K562 (cell line): ENCODE data around the gene LACTBL1. TPM values are rescaled to one million over a fixed set of nuclear protein-coding genes. Genes with fewer than 3 reads are reported as not detected.

ENCODE experiments used
- ATAC-seq: fragments of 200-7000 bp; cut with Tn5 transposase; 3 replicates; pipeline ENCODE4 v1.9.1; 2020; ENCODE audit warnings: moderate library complexity
- BruUV-seq: library from RNA; stranded (reverse); fragments of 400-500 nt; replicated peaks from 2 replicates; lab custom pipeline; 2021; lab: Mats Ljungman, UMichigan
- CTCF ChIA-PET: fragments of 300-600 bp; formaldehyde crosslinking; extraction: SDS; loops from one replicate; lab custom pipeline; 2021; ENCODE audit warnings: low intra/inter-chr PET ratio; lab: Yijun Ruan, JAX
- POLR2A ChIA-PET: fragments of 300-600, 350-650 bp; sonication (Branson Sonifier 250); formaldehyde crosslinking; extraction: SDS; loops from one replicate; lab custom pipeline; 2021; ENCODE audit warnings: antibody characterized with exemption, inconsistent platforms; lab: Yijun Ruan, JAX
- DNase-seq, 4 experiments: peaks; one replicate each; pipeline versions ENCODE4 v3.0.0 to v3.0.0-alpha.2; 2011 to 2018; ENCODE audit warnings: low spot score in 3 of 4, mixed read lengths in 3 of 4; ENCODE audit errors: extremely low read depth in 1 of 4
- FAIRE-seq: peaks from 2 replicates; lab custom pipeline; 2011; peaks lifted over from hg19 to GRCh38; lab: Jason Lieb, UNC
- H2AFZ ChIP-seq: 2 replicates; pipeline ENCODE4 v1.6.0; 2011; ENCODE audit warnings: low read depth, low read length, control low read depth, inconsistent platforms
- H3K27ac ChIP-seq: fragments of 200-600 bp; 3 replicates; pipeline ENCODE4 v1.8.0; 2011; ENCODE audit warnings: low read depth, mild to moderate bottlenecking, control low read depth, inconsistent platforms, low read length, moderate library complexity, mixed read lengths; ENCODE audit errors: extremely low read depth
- H3K27me3 ChIP-seq, 2 experiments: fragments of 300-600 bp in 1 of 2; 2 replicates in 1 of 2; 3 replicates in 1 of 2; pipeline versions ENCODE4 v1.6.0 to v1.8.0; 2011; ENCODE audit warnings: inconsistent platforms in 2 of 2, low read length in 2 of 2, mild to moderate bottlenecking in 1 of 2, mixed read lengths in 1 of 2, moderate library complexity in 1 of 2; ENCODE audit not compliant: control insufficient read depth in 2 of 2, insufficient read depth in 2 of 2
- H3K36me3 ChIP-seq: fragments of 300-600 bp; 3 replicates; pipeline ENCODE4 v1.8.0; 2011; ENCODE audit warnings: mild to moderate bottlenecking, low read length, inconsistent platforms; ENCODE audit not compliant: control insufficient read depth, insufficient read depth
- H3K4me1 ChIP-seq, 2 experiments: fragments of 200-600 bp in 1 of 2; replicated peaks in 1 of 2; 2 replicates in 1 of 2; 3 replicates in 1 of 2; pipeline versions ENCODE4 v1.5.1 to v1.8.0; 2011; ENCODE audit warnings: inconsistent platforms in 2 of 2, low read length in 2 of 2, mild to moderate bottlenecking in 1 of 2, mixed read lengths in 1 of 2, moderate library complexity in 1 of 2; ENCODE audit not compliant: control insufficient read depth in 2 of 2, insufficient read depth in 2 of 2
- H3K4me2 ChIP-seq: 2 replicates; pipeline ENCODE4 v1.6.1; 2011; ENCODE audit warnings: low read length, control low read depth, inconsistent platforms, mixed read lengths; ENCODE audit not compliant: insufficient read depth
- H3K4me3 ChIP-seq: fragments of 200-600 bp; sonication (generic), shearing (Covaris generic); 2 replicates; pipeline ENCODE4 v1.5.1; 2016; ENCODE audit warnings: control low read depth, inconsistent platforms
- H3K79me2 ChIP-seq: fragments of 200-600 bp; 3 replicates; pipeline ENCODE4 v1.8.0; 2011; ENCODE audit warnings: low read length, inconsistent platforms; ENCODE audit not compliant: control insufficient read depth, insufficient read depth
- H3K9ac ChIP-seq, 2 experiments: 2 replicates each; pipeline versions ENCODE4 v1.6.0 to v1.6.1; 2011; ENCODE audit warnings: low read depth in 2 of 2, low read length in 2 of 2, control low read depth in 1 of 2, inconsistent platforms in 1 of 2, mild to moderate bottlenecking in 1 of 2, mixed read lengths in 1 of 2; ENCODE audit not compliant: insufficient read depth in 1 of 2
- H3K9me1 ChIP-seq: one replicate; pipeline ENCODE4 v1.6.0; 2011; ENCODE audit warnings: inconsistent platforms, mild to moderate bottlenecking, low read length, moderate library complexity; ENCODE audit not compliant: control insufficient read depth, insufficient read depth
- H3K9me3 ChIP-seq: replicated peaks from 2 replicates; pipeline ENCODE4 v1.5.1; 2011; ENCODE audit warnings: low read depth, low read length, inconsistent platforms; ENCODE audit not compliant: control insufficient read depth, insufficient read depth
- H4K20me1 ChIP-seq: replicated peaks from 2 replicates; pipeline ENCODE4 v1.6.1; 2011; ENCODE audit warnings: low read length, inconsistent platforms, mixed read lengths; ENCODE audit not compliant: control insufficient read depth, insufficient read depth
- ATF1 ChIP-seq, 2 experiments: fragments of 450-650 bp in 1 of 2; IDR thresholded peaks; 2 replicates each; pipeline ENCODE4 v1.6.1; 2016; ENCODE audit warnings: missing compliant biosample characterization in 1 of 2, missing genetic modification characterization in 1 of 2
- EP300 ChIP-seq: IDR thresholded peaks from 2 replicates; pipeline ENCODE4 v1.6.1; 2012; ENCODE audit warnings: low read length, improper control_type of control experiment
- ESRRA ChIP-seq: fragments of 450-650 bp; IDR thresholded peaks from 2 replicates; pipeline ENCODE4 v1.6.1; 2014; ENCODE audit warnings: low read depth, mild to moderate bottlenecking, moderate library complexity, borderline replicate concordance
- KLF13 ChIP-seq: fragments of 450-650 bp; IDR thresholded peaks from 2 replicates; pipeline ENCODE4 v1.6.1; 2016; ENCODE audit warnings: missing genetic modification characterization, low read depth, mild to moderate bottlenecking, missing compliant biosample characterization, moderate library complexity, borderline replicate concordance
- MECOM ChIP-seq: fragments of 250-450 bp; sonication (Bioruptor Pico); IDR thresholded peaks from 2 replicates; pipeline ENCODE4 v1.8.0; 2022; ENCODE audit warnings: inconsistent platforms
- RAD51 ChIP-seq: fragments of 450-650 bp; IDR thresholded peaks from 2 replicates; pipeline ENCODE4 v1.7.1; 2016; ENCODE audit warnings: low read depth, mild to moderate bottlenecking, borderline replicate concordance
- SRSF7 ChIP-seq: fragments of 200-400 bp; formaldehyde crosslinking; optimal IDR thresholded peaks from 2 replicates; pipeline ENCODE3; 2017; ENCODE audit warnings: mild to moderate bottlenecking, low read depth, low read length
- TBP ChIP-seq: optimal IDR thresholded peaks from 2 replicates; pipeline ENCODE3; 2011; ENCODE audit warnings: low read depth, low read length, improper control_type of control experiment
- ZNF140 ChIP-seq: fragments of 250-450 bp; sonication (Bioruptor Pico); IDR thresholded peaks from 2 replicates; pipeline ENCODE4 v1.8.0; 2021; ENCODE audit warnings: moderate library complexity, mild to moderate bottlenecking, inconsistent platforms
- ZNF695 ChIP-seq: fragments of 450-650 bp; formaldehyde crosslinking; IDR thresholded peaks from 2 replicates; pipeline ENCODE4 v1.4.0; 2020; ENCODE audit warnings: mild to moderate bottlenecking, moderate library complexity
- WGBS: fragments of 100-300 bp; shearing (Covaris generic); methylation state at CpG from one replicate; pipeline ENCODE4 v1.1.6; 2016; ENCODE audit warnings: low coverage, mixed read lengths; ENCODE audit not compliant: insufficient coverage; ENCODE audit errors: missing lambda C conversion rate; 5-methylcytosine and 5-hydroxymethylcytosine counted together
- in situ Hi-C: fragments of 300-500 bp; cut with MboI; formaldehyde crosslinking; loops from 4 replicates; pipeline ENCODE4 v1.15.0; 2018; ENCODE audit warnings: inconsistent platforms, mixed read lengths
- intact Hi-C: fragments of 100-400 bp; cut with micrococcal nuclease; formaldehyde crosslinking; loops from 2 replicates; pipeline ENCODE4 v1.14.2; 2022
- polyA plus RNA-seq, 8 experiments: library from polyadenylated mRNA; depleted of rRNA in 4 of 8; stranded (reverse) in 5 of 8; unstranded in 3 of 8; fragments of >200 nt; fragmentation: Nextera tagmentation in 2 of 8; fragmentation: Illumina TruSeq in 1 of 8; extraction: Ambion mirVana in 2 of 8; extraction: Trizol in 1 of 8; gene quantifications; 2 replicates each; pipeline versions ENCODE4 v1.2.1 to v1.2.3, GENCODE V29; 2011 to 2014; ENCODE audit warnings: inconsistent platforms in 1 of 8, missing spikeins in 1 of 8
- total RNA-seq, 7 experiments: library from RNA; depleted of rRNA in 6 of 7; stranded (reverse); fragments of >200 nt in 6 of 7; fragmentation: Illumina TruSeq in 2 of 7; extraction: Trizol in 2 of 7; gene quantifications; 2 replicates each; pipeline versions ENCODE4 v1.2.1 to v1.2.3, GENCODE V29; 2011 to 2021; ENCODE audit warnings: low replicate concordance in 1 of 7
- TF ChIP-seq, protein P1 (sequence below): sonication (generic); formaldehyde crosslinking; IDR thresholded peaks from 2 replicates; pipeline ENCODE4 v1.5.0; 2020; ENCODE audit warnings: missing genetic modification reagents
- TF ChIP-seq, protein P2 (sequence below): sonication (generic); formaldehyde crosslinking; IDR thresholded peaks from 2 replicates; pipeline ENCODE4 v1.9.0; 2022; ENCODE audit warnings: mild to moderate bottlenecking, missing genetic modification reagents

Gene LACTBL1
- total and polyA plus RNA-seq, 9 of the 15 experiments (the other 6 are each of a cell fraction or from before 2014, with no cell fraction given) = not detected

DNA sequence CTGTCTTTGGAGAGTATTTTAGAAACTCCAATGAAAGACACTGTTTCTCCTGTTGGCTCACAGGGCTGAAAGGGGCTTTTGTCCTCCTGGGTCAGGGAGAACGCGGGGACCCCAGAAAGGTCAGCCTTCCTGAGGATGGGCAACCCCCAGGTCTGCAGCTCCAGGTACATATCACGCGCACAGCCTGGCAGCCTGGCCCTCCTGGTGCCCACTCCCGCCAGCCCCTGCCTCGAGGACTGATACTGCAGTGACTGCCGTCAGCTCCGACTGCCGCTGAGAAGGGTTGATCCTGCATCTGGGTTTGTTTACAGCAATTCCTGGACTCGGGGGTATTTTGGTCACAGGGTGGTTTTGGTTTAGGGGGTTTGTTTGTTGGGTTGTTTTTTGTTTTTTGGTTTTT, 58.5 kb downstream of the LACTBL1 start (continued):
- no peak for TF ChIP-seq TBP

DNA sequence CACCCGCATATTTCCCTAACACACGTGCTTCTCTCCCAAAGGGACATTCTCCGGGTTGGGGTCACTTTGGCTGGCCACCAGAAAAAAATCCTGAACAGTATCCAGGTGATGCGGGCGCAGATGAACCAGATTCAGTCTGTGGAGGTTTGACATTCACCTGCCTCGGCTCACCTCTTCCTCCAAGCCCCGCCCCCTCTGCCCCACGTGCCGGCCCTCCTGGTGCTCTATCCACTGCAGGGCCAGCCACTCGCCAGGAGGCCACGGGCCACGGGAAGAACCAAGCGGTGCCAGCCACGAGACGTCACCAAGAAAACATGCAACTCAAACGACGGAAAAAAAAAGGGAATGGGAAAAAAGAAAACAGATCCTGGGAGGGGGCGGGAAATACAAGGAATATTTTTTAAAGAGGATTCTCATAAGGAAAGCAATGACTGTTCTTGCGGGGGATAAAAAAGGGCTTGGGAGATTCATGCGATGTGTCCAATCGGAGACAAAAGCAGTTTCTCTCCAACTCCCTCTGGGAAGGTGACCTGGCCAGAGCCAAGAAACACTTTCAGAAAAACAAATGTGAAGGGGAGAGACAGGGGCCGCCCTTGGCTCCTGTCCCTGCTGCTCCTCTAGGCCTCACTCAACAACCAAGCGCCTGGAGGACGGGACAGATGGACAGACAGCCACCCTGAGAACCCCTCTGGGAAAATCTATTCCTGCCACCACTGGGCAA, 59.1 kb downstream of the LACTBL1 start:
- no peaks in the 10 kb centered on the region for H3K36me3 ChIP-seq
- H3K27me3 ChIP-seq = peaks cover 31 to 88% of the 10 kb centered on the region in 2 experiments
- WGBS = 2% methylated on average over 24 of the region's 24 CpGs
- TF ChIP-seq MECOM (no peak), ESRRA (no peak), KLF13 (tag) (no peak), ATF1 (CRISPR knock-in tag; IDR thresholded peaks at IDR 0.05) (no peak), ATF1 (tag; IDR thresholded peaks at IDR 0.05) (no peak), RAD51 (0 out of 2 replicates have a peak, but pooled peaks have one; percentile 16), ZNF140 (CRISPR knock-in tag) (no peak), SRSF7 (no peak), EP300 (no peak), ZNF695 (CRISPR knock-in tag) (no peak)
- TF ChIP-seq, protein P1, sequence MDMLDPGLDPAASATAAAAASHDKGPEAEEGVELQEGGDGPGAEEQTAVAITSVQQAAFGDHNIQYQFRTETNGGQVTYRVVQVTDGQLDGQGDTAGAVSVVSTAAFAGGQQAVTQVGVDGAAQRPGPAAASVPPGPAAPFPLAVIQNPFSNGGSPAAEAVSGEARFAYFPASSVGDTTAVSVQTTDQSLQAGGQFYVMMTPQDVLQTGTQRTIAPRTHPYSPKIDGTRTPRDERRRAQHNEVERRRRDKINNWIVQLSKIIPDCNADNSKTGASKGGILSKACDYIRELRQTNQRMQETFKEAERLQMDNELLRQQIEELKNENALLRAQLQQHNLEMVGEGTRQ (CRISPR knock-in tag) = peak; percentile 36; the same call in 1 of the 2 replicates
- TF ChIP-seq, protein P2, sequence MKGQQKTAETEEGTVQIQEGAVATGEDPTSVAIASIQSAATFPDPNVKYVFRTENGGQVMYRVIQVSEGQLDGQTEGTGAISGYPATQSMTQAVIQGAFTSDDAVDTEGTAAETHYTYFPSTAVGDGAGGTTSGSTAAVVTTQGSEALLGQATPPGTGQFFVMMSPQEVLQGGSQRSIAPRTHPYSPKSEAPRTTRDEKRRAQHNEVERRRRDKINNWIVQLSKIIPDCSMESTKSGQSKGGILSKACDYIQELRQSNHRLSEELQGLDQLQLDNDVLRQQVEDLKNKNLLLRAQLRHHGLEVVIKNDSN (CRISPR knock-in tag) = peak; percentile 55
- H3K4me2 ChIP-seq = no peak overlapping the region
- ATAC-seq (no peak), FAIRE-seq (no peak), DNase-seq (no peak)
- peaks cover 0 to 3% of the 10 kb centered on the region in 2 experiments; a peak in 1 of 5 replicates for H3K4me1 ChIP-seq
- H3K9ac ChIP-seq = no peak overlapping the region
- peaks cover 20% of the 10 kb centered on the region; the same call in 1 of the 2 replicates for H4K20me1 ChIP-seq
- in situ Hi-C loops = no loop called here
- no peak overlapping the region for H3K27ac ChIP-seq
- no TSS peak for BruUV-seq
- CTCF ChIA-PET = no interaction called here
- H3K9me1 ChIP-seq = no peaks in the 10 kb centered on the region
- no peaks in the 10 kb centered on the region for H3K79me2 ChIP-seq
- H3K4me3 ChIP-seq = no peak overlapping the region
- POLR2A ChIA-PET = no interaction called here
- intact Hi-C loops = no loop called here
- no peak overlapping the region for H2AFZ ChIP-seq
- no peaks in the 10 kb centered on the region; the same call in 1 of the 2 replicates for H3K9me3 ChIP-seq
